K562 (cell line): ENCODE measurements around the gene APOO.

Experiments
- E2F4 ChIP-seq: sonication (generic); formaldehyde crosslinking; IDR thresholded peaks from 2 replicates; pipeline ENCODE4 v1.8.0; 2022; ENCODE audit warnings: mild to moderate bottlenecking, low read depth, missing genetic modification reagents
- FOXK2 ChIP-seq, 2 experiments: fragments of 450-650 bp; IDR thresholded peaks in 1 of 2; conservative IDR thresholded peaks in 1 of 2; 2 replicates each; pipeline ENCODE4 v1.6.1; 2016; ENCODE audit warnings: low read depth in 2 of 2, mild to moderate bottlenecking in 1 of 2
- GTF2F1 ChIP-seq: IDR thresholded peaks from 2 replicates; pipeline ENCODE4 v1.6.1; 2011; ENCODE audit warnings: low read depth, low read length, improper control_type of control experiment

DNA sequence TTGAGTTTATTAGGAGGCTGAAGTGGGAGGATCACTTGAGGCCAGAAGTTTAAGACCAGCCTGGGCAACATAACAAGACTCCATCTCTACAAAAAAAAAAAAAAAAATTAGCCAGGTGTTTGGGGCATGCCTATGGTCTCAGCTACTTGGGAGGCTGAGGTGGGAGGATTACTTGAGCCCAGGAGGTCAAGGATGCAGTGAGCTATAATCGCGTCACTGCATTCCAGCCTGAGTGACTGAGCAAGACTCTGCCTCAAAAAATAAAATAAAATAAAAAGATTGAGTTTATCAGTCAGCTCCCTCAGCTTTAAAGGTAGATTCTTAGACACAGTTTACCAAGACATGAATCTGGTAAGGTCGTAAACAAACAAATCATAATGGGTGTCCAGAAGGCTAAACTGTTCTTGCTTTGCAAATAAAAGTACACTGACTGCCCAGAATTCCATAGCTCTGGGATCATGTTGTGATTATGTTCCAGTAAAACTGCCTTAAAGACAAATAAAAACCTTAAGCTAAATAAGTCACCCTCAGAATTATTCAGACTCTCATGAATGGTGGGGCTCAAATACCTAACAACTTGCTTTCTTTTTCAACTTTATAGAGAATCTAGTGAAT lies 18.7 kb downstream of the APOO start:
- TF ChIP-seq FOXK2 (conservative IDR thresholded peaks at IDR 0.05 in 1 of 2, IDR thresholded peaks at IDR 0.05 in 1 of 2; ENCODE audit: low read depth in 2 of 2): no peak
- TF ChIP-seq E2F4: no peak
- no peak for TF ChIP-seq GTF2F1
